HEK293T (cell line): Measurements from ENCODE around the gene TULP1.
"Not testable (repeated sequence)": the region's sequence is repeated elsewhere in the genome, so short reads cannot be mapped to it uniquely, and the experiment has no call there.

Experiments
- CTCF ChIA-PET: fragments of 350-600 bp; formaldehyde crosslinking; extraction: SDS; loops from one replicate; lab custom pipeline; 2021; ENCODE audit warnings: antibody characterized with exemption, inconsistent platforms; lab: Yijun Ruan, JAX
- POLR2A ChIA-PET: fragments of 350-600 bp; formaldehyde crosslinking; extraction: SDS; loops from one replicate; lab custom pipeline; 2020; ENCODE audit warnings: antibody characterized with exemption, inconsistent platforms; lab: Yijun Ruan, JAX
- DNase-seq: peaks from one replicate; pipeline ENCODE4 v3.0.0; 2012; ENCODE audit warnings: mixed read lengths; ENCODE audit errors: extremely low spot score
- ARNT ChIP-seq: fragments of 450-650 bp; IDR thresholded peaks from 2 replicates; pipeline ENCODE4 v1.6.1; 2017; ENCODE audit warnings: mild to moderate bottlenecking
- BHLHE40 ChIP-seq: fragments of 450-650 bp; IDR thresholded peaks from 2 replicates; pipeline ENCODE4 v1.6.1; 2016; ENCODE audit warnings: mild to moderate bottlenecking, moderate library complexity, borderline replicate concordance
- CTBP1 ChIP-seq: fragments of 450-650 bp; IDR thresholded peaks from 2 replicates; pipeline ENCODE4 v1.6.1; 2016; ENCODE audit warnings: borderline replicate concordance
- ELF4 ChIP-seq: fragments of 450-650 bp; IDR thresholded peaks from 2 replicates; pipeline ENCODE4 v1.6.1; 2017; ENCODE audit warnings: antibody characterized with exemption
- FOXA1 ChIP-seq: fragments of 450-650 bp; IDR thresholded peaks from 2 replicates; pipeline ENCODE4 v1.6.1; 2016; ENCODE audit warnings: mild to moderate bottlenecking
- FOXK2 ChIP-seq: fragments of 450-650 bp; IDR thresholded peaks from 2 replicates; pipeline ENCODE4 v1.6.1; 2016; ENCODE audit warnings: mild to moderate bottlenecking
- FOXM1 ChIP-seq: fragments of 450-650 bp; IDR thresholded peaks from 2 replicates; pipeline ENCODE4 v1.6.1; 2017; ENCODE audit warnings: mild to moderate bottlenecking, borderline replicate concordance
- HDGF ChIP-seq: fragments of 450-650 bp; IDR thresholded peaks from 2 replicates; pipeline ENCODE4 v1.6.1; 2017; ENCODE audit warnings: antibody characterized with exemption, borderline replicate concordance
- L3MBTL2 ChIP-seq: fragments of 450-650 bp; conservative IDR thresholded peaks from 2 replicates; pipeline ENCODE4 v1.6.1; 2016; ENCODE audit warnings: mild to moderate bottlenecking
- LEF1 ChIP-seq: fragments of 450-650 bp; IDR thresholded peaks from 2 replicates; pipeline ENCODE4 v1.6.1; 2017; ENCODE audit warnings: mild to moderate bottlenecking, borderline replicate concordance
- NFRKB ChIP-seq: fragments of 450-650 bp; IDR thresholded peaks from 2 replicates; pipeline ENCODE4 v1.6.1; 2016; ENCODE audit warnings: mild to moderate bottlenecking, moderate library complexity
- SP1 ChIP-seq: fragments of 450-650 bp; IDR thresholded peaks from 2 replicates; pipeline ENCODE4 v1.6.1; 2017
- SUZ12 ChIP-seq: fragments of 450-650 bp; IDR thresholded peaks from 2 replicates; pipeline ENCODE4 v1.6.1; 2016; ENCODE audit warnings: mild to moderate bottlenecking
- TARDBP ChIP-seq: fragments of 450-650 bp; IDR thresholded peaks from 2 replicates; pipeline ENCODE4 v1.6.1; 2016
- ZNF384 ChIP-seq: fragments of 450-650 bp; IDR thresholded peaks from 2 replicates; pipeline ENCODE4 v1.6.1; 2016
- TF ChIP-seq, protein P1 (sequence below): fragments of 450-650 bp; IDR thresholded peaks from 2 replicates; pipeline ENCODE4 v1.6.1; 2016

Gene TULP1

DNA sequence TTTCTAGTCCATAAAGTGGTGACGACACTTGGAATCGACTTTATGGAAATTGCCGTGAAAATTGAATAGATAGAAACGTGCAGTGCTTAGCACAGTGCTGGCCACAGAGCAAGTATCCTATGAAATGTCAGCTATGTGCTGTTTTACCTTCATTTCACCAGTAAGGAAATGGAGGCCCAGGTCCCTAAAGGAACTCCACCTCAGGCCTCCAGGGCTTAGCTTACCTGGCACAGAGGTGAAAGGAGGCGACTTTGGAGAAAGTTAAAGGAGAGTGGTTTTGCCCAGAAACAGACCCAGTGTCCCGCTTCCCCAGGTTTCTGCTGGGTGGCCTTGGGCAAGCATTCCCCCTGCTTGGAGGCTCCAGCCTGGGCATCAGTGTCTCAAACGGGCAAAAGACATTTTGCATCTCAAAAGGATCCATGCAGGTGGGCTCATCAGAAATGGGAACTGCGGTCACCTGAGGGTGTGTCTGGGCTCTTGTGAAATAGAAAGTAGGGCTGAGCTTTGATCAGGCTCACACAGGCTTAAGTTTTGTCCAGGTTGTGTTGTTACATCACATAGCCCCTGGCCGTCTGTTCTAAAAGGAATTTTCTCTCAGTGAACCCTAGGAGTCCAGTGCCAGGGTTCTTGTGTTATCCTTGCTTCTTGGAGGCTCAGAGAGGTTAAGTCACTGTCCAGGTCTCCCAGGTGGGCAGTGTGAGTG is 6.8 kb upstream of the TULP1 start:
- CTCF ChIA-PET = no interaction called here
- TF ChIP-seq, protein P1, sequence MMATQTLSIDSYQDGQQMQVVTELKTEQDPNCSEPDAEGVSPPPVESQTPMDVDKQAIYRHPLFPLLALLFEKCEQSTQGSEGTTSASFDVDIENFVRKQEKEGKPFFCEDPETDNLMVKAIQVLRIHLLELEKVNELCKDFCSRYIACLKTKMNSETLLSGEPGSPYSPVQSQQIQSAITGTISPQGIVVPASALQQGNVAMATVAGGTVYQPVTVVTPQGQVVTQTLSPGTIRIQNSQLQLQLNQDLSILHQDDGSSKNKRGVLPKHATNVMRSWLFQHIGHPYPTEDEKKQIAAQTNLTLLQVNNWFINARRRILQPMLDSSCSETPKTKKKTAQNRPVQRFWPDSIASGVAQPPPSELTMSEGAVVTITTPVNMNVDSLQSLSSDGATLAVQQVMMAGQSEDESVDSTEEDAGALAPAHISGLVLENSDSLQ = no peak
- TF ChIP-seq BHLHE40 (no peak), FOXK2 (no peak), FOXM1 (no peak), SUZ12 (no peak), FOXA1 (no peak), ELF4 (no peak)
- DNase-seq = no peak
- POLR2A ChIA-PET = no interaction called here

DNA sequence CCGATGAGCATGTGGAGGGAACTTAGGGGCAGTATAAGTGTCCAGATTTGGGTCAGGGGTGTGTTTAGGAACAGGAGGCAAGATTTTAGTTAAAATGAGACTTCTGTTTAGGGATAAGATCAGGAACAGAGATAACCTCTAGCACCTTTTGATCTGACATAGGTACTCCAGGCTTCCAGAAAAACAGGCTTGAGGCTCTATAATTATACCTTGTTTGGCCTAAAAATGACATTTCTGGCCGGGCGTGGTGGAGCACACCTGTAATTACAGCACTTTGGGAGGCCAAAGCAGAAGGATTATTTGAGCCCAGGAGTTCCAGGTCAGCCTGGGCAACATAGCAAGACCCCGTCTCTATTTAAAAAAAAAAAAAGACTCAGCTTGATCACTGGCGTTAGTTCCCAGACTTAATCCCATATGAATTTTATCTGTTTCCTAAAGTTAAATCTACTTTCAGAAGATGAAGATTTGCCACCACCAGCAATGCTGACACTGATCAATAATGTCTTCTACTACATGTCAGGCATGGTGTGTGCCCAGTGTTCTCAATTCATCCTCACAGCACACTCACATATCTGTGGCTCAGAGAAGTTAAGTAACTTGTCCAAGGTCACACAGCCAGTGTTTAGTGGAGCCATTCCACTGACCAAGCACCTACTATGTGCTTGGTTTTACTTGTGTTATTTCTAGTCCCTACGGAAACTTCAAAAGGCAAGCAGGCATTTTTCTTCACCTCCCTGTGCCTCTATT is 6.0 kb upstream of the TULP1 start:
- no peak for DNase-seq
- TF ChIP-seq ARNT = no peak
- no peak for TF ChIP-seq ELF4
- no peak for TF ChIP-seq CTBP1
- no peak for TF ChIP-seq SP1
- TF ChIP-seq TARDBP = no peak
- TF ChIP-seq, protein P1 = no peak
- ChIA-PET POLR2A (no interaction called here), CTCF (no interaction called here)

DNA sequence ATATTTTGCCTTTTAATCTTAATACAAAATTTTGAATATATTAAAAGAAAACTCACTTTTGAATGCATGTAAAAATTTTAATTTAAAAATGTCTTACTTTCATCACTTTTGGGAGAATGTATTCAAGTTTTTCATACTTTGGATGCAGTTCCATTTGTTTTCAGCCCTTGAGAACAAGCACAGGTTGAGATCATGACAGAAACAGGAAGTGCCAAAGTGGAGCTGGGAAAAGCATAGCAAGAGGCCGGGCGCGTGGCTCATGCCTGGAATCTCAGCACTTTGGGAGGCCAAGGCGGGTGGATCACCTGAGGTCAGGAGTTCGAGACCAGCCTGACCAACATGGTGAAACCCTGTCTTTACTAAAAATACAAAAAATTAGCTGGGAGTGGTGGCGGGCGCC is 5.3 kb upstream of the TULP1 start:
- CTCF ChIA-PET, POLR2A ChIA-PET, DNase-seq: not testable (repeated sequence)

DNA sequence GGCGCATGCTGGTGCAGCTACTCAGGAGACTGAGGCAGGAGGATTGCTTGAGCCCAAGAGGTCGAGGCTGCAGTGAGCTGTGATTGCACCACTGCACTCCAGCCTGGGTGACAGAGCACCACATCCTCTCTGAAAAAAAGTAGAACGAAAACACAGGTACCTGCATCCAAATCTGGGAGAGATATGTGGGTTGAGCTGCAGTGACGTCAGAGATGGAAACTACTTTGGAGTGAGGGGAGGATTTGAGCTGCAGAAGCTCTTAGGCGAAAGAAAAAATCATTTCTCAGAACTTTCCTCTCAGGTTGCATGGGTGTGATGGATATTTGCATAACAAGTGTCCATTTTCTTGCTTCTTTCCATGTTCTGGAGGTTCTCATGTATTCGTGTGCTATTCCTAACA is 4.0 kb upstream of the TULP1 start:
- CTCF ChIA-PET = interaction anchor here (0.6 kb wide), 2 partner anchors 8 to 223 kb away, joined by 3 to 5 read pairs; no protein-coding TSS in a partner anchor
- POLR2A ChIA-PET = interaction anchor here (1.3 kb wide), 1 partner anchor 44 kb away, joined by 4 read pairs; no protein-coding TSS in a partner anchor
- no peak for TF ChIP-seq HDGF
- no peak for DNase-seq

DNA sequence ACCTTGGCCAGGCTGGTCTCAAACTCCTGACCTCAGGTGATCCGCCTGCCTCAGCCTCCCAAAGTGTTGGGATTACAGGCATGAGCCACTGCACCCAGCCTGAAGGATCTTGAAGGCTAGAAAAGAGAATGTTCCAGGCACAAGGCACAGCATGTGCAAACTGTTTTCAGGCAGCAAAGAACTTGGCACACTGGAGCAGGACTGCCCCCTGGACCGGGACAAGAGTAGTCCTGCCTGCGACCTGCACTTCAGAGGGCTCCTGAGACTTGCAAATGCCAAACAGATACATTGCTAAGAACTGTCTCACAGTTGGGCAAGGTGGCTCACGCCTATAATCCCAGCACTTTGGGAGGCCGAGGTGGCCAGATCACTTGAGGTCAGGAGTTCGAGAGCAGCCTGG is 3.2 kb upstream of the TULP1 start:
- CTCF ChIA-PET, DNase-seq: not testable (repeated sequence)
- POLR2A ChIA-PET = interaction anchor here (1.3 kb wide), 1 partner anchor 43 kb away, joined by 4 read pairs; no protein-coding TSS in a partner anchor

DNA sequence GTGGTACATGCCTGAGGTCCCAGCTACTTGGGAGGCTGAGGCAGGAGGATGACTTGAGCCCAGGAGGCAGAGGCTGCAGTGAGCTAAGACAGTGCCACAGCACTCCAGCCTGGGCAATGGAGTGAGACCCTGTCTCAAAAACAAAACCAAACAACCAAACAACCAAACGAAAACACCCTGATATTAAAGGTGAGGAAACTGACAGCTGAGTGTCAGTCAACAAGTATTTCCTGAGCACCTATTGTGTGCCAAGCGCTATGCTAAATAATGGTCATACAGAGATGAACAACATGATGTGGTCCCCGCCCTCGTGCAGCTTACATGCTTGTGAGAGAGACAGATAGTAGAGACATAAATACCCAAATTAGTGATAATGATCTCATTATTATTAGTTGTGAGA is 1.9 kb upstream of the TULP1 start:
- ChIA-PET POLR2A (interaction anchor here (1.2 kb wide), 1 partner anchor 43 kb away, joined by 4 read pairs; no protein-coding TSS in a partner anchor), CTCF (no interaction called here)
- no peak for TF ChIP-seq L3MBTL2
- no peak for DNase-seq

DNA sequence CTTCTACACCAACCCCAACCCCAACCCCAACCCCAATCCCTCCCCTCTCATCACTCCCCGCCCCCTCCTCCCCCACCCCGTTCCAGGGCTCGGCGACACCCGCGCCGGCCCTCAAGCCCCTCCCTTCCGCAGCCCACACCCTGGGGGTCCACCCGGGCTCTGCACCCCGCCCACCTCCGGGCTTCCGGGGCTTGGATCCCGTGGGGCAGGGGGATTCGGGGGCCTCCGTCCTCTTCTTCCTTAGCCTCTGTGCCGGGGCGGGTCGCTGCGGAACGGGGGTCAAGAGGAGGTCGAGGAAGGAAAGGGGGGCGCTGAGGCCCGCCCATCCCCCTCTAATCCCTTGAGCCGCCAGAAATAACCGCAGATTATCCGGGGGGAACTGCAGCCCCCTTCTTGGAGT is 690 bp downstream of the TULP1 start:
- TF ChIP-seq FOXM1 (no peak), ZNF384 (no peak), NFRKB (no peak), SP1 (no peak), BHLHE40 (no peak)
- ChIA-PET CTCF (no interaction called here), POLR2A (no interaction called here)
- DNase-seq = no peak

DNA sequence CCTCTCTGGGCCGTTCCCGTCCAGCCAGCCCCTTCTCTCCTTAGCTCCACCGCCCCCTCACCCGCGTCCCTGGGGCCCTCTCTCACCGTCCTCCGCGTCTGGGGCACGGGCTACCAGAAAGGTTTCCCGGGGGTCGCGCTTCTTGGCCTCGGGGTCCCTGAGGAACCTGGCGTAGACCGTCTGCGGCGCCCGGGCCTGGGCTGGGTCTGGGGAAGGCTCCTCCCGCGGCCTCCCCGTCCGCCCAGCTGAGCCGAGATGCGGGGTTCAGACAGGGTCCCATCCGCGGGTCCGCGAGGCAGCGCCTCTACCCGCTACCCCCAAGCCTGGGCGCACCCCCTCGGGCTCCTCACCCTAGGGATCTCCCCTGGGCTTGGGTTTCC is 1.1 kb downstream of the TULP1 start:
- TF ChIP-seq FOXA1 (no peak), HDGF (no peak), BHLHE40 (no peak), NFRKB (no peak), FOXK2 (no peak), ZNF384 (no peak), FOXM1 (no peak), LEF1 (no peak), TARDBP (no peak), SP1 (no peak), ELF4 (no peak), L3MBTL2 (no peak), SUZ12 (no peak), ARNT (no peak), CTBP1 (no peak)
- TF ChIP-seq, protein P1 = no peak
- ChIA-PET POLR2A (no interaction called here), CTCF (no interaction called here)
- no peak for DNase-seq
